Dedifferentiated amniotic fluid mesenchymal stem cell (primary cell): ENCODE measurements around the gene BTF3L4.
"Not testable (repeated sequence)": the region's sequence is repeated elsewhere in the genome, so short reads cannot be mapped to it uniquely, and the experiment has no call there.

ENCODE experiments used
- DNase-seq: peaks from one replicate; pipeline ENCODE4 v3.0.0-alpha.2; 2016; ENCODE audit errors: extremely low spot score

The BTF3L4 gene

DNA sequence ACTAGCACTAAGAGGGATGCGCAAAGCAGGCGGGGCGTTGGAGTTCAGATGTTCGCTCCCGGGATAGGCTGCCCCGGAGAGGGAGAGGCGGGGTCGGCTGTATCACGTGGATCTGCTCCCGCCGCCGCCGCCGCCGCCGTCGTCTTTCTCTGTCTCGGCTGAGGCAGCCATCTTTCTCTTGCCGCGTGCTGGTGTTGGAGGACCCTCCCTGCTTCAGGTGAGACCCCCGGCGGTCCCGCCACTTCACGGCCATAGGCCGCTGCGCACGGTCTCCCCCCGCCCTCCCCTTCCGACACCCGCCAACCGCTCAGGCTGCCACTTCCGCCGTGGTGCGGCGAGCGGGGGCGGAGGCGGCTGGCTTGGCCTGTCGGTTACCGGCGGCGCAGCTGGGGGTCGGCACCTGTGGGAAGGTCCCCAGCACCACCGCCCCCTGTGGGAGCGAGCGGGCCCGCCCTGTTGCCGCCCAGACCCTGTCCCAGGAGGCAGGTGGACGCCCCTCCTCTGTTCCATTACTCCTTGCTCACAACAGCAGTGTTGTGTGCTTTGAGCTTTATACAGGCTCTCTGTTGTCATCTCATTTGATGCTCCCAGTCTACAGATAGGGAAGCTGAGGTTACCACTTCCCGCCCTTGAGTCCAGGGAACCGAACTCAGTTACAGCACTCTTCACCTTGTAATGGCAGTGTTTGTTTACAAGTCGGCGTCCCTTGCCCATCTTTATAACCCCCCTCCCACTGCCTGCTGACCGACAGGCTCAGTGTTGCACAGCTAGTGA is at the start of gene BTF3L4:
Gene BTF3L4, plus strand, starts transcription at position 133 of the 774 bp plus-strand sequence. CDS start 3,553 bp downstream, outside the sequence.
- peak; percentile 93 for DNase-seq

DNA sequence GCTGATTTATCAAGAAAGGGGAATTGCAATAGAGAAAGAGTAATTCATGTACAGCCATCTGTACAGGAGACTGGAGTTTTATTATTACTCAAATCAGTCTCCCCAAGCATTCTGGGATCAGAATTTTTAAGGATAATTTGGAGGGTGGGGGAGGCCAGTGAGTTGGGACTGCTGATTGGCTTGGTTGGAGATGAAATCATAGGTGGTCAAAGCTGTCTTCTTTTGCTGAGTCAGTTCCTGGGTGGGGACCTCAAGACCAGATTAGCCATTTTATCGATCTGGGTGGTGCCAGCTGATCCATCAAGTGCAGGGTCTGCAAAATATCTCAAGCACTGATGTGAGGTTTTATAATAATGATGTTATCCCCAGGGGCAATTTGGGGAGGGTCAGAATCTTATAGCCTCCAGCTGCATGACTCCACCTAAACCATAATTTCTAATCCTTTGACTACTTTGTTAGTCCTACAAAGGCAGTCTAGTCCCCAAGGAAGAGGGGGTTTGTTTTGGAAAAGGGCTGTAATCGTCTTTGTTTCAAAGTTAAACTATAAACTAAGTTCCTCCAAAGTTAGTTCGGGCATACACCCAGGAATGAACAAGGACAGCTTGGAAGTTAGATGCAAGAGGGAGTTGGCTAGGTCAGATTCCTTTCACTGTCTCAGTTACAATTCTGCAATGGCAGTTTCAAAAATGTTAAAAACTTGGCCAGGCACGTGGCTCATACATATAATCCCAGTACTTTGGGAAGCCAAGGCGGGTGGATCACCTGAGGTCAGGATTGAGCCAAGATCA is 48.7 kb upstream of the BTF3L4 start:
- DNase-seq, result peak; percentile 38

DNA sequence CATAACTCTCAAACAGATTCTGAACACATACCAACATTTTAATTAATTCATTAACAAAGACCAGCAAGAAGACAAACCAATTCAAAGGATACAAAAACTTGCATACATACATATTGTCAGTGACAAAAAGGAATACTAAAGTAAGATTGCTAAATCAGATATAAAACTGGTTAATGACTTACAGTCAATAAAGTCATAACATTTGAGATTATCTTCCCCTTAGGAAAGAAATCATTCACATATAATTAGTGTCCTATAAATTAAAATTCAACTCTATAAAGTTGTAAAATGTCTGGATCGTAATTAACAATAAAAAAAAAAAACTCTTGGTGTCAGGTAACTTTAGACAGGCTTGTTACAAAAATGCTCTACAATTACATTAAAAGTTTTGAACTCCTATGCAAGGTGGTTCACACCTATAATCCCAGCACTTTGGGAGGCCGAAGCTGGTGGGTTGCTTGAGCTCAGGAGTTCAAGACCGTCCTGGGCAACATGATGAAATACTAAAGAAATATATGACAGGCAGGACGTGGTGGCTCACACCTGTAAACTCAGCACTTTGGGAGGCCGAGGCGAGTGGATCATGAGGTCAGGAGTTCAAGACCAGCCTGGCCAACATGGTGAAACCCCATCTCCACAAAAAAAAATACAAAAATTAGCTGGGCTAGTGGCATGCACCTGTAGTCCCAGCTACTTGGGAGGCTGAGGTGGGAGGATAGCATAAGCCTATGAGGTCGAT is 47.9 kb upstream of the BTF3L4 start:
- DNase-seq, result no peak

DNA sequence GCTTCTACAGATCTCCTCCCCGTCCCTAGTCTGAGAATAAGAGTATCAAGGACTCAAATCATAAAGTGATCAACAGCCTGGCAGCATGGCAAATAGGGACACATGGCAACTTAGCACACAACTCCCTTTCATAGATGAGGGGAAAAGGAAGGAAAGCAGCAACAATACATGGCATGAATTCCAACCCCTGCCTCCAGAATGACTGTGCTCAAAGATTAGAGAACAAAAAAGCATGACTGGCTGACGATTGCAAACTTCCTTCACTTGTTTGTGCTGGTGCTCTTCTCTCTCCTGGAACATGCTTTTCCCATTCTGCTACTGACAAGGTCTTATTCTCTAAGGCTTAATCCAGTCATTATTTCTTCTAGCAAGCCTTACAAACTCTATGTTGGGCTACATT is 34.0 kb upstream of the BTF3L4 start:
- DNase-seq, result no peak

DNA sequence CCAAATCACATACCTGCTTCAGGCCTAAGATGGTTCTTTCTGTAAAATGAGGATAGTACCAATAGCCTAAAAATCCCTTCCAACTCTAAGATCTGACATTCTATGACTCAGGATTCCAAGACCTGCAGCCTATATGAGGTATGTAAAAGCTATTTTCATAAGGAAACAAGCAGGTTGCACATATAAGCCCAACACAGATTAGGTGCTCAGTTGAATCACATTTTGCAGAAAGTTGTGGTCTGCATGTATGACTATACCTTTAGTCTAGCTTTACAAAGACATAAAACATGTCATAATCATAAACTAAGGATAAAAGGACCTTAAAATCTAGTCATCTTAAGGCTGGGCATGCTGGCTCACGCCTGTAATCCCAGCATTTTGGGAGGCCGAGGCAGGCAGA is 29.8 kb upstream of the BTF3L4 start:
- no peak for DNase-seq

DNA sequence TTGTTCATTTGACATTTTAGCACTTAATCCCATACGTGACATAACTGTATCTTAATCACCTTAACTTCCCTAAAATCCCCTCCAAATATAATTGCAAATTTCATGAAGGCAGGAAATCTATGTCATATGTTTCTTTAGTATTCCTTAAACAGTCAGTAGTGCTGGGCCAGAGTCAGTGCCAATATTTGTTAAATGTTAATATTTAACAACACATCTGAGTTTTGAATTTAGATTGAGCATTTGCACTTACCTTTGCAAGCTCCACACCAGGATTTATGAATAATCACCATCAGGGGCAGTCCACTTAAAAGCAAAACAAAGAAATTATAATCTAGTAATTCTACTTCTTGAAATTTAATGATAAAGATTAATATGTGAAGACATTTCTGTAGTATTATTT is 27.8 kb upstream of the BTF3L4 start:
- no peak for DNase-seq

DNA sequence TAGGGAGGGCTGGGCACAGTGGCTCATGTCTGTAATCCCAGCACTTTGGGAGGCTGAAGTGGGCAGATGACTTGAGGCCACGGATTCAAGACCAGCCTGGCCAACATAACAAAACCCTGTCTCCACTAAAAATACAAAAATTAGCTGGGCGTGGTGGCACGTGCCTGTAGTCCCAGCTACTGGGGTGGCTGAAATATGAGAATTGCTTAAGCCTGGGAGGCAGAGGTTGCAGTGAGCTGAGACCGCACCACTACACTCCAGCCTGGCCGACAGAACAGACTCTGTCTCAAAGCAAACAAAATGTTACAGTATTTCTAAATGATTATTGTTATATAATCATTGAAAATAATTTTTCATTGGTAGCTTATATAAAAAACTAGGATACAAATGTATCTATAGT is 27.3 kb upstream of the BTF3L4 start:
- DNase-seq, result not testable (repeated sequence)

DNA sequence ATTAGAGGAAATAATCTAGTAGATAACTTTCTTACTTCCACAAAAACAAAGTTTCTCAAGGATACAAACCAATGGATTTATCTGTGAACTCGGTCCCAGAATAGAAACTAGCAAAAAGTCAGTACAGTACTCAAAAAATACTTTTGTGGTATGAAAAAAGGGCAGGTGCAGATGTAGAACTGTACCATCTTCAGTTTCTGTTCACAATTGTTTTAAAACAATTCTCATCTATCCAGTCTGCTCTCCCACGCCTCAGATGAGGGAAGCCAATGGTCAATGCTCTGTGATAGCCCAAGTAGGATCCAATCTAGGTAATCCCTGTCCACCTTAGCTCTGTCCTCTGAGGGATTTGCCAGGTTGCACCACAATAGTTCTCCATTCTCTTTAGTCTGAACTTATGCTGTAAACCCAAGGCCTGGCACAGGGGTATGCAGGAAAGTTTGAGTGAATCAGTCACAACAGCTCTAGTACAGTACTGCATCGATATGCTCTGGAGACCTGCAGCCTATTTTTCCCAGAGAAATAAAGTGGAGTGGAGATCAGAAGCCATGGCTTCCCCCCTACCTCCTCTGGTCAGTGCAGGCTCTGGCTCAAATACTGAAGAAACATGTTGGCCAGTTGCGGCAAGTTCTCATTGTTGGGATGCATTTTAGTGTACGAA is 23.8 kb upstream of the BTF3L4 start:
- DNase-seq, result no peak

DNA sequence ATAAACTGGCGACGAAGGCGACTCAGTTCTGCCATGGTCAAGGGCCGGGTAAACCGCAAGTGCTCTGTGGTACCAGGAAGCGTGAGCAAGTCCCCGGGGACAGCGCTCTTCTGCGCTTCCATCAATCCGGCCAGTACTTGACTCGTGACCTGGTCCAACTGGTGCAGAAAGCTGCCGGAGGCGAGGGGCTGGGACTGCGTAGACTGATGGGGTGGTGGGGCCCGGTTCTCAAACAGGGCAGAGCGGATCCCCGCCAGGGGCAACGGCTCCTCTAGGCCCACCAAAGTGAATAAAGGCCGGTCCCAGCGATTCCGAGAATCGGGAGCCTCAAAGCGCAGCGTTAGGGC is 23.3 kb upstream of the BTF3L4 start:
- DNase-seq, result no peak

DNA sequence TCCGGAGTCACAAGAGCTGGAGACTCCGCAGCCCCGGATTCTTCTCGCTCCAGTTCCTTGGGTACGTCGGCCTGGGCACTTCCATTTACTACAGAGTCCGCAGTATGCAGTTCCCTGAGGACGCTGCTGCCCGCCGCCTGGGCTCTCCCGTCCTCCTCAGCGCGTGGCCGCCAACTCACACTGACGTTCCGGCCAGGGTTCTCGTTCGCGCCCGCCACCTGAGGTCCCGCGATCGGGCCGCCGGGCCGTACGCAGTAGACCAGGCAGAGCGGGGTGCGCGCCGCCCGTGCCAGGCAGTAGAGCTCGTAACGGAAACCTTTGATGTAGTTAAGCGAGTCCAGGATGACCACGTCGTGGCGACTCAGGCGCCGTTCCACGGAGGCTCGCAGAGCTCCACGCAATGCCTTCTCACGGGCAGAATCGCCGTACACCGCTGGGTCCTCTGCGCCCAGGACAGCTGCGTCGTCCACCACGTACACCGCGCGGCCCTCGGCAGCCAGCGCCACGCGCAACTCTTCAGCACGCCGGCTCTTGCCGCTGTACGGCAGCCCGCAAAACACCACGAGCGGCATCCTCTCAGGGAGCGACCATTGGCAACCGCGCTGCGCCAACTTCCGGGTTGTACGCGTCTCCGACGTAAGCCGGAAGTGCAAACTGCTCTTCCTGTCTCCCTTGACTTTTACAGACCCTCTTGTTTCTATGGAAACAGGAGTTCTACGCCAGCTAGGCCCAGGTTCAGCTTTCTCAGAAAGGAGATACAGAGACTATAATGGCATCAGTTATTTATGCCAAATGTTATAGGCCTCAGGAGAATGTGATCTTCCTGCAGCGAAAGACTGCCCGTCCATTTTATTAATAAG is 22.7 kb upstream of the BTF3L4 start, which contains the start of gene KTI12:
Gene KTI12, minus strand, starts transcription at position 621 of the 860 bp plus-strand sequence. Its CDS starts 49 bp downstream, at position 572.
- peak; percentile 90 for DNase-seq

DNA sequence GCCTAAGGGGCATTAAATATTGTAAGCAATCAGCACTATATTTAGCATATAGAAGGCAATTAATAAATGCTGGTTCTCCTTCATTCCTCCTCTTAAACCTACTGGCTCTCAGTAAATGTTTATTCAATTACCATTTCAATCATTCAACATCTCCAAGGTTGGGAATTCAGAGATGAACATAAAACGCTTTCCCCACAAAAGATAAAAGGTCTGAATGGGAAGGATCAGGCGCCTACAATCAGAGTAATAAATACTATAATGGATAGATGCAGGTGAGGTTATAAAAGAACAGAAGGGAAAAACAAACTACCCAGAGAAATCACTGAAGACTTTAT is 22.1 kb upstream of the BTF3L4 start:
- DNase-seq, result no peak

DNA sequence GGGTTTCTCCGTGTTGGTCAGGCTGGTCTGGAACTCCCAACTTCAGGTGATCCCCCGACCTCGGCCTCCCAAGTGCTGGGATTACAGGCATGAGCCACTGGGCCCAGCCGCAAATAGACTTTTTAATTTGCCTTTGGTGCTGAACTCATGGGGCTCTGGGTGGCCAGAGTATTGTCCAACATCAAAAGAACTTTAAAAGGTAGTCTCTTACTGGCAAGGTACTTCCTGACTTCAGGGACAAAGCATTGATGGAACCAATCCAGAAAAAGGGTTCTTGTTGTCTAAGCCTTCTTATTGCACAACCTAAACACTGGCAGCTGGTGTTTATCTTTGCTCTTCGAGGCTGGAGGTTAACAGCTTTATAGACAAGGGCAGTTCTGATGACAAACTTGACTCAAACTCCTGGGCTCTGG is 18.7 kb upstream of the BTF3L4 start:
- DNase-seq, result no peak

DNA sequence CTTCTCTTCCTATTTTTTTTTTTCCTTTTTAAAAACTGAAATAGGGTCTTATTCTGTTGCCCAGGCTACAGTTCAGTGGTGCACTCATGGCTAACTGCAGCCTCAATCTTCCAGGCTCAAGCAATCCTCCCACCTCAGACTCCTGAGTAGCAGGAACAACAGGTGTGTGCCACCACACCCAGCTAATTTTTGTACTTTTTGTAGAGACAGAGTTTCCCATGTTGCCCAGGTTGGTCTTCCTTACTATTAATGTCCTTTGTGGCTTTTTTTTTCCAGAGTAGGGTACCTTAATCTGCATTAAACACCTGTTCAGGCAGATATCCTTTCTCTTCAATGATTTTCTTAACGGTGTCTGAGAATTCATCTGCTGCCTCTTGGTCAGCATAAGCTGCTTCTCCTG is 18.2 kb upstream of the BTF3L4 start:
- no peak for DNase-seq

DNA sequence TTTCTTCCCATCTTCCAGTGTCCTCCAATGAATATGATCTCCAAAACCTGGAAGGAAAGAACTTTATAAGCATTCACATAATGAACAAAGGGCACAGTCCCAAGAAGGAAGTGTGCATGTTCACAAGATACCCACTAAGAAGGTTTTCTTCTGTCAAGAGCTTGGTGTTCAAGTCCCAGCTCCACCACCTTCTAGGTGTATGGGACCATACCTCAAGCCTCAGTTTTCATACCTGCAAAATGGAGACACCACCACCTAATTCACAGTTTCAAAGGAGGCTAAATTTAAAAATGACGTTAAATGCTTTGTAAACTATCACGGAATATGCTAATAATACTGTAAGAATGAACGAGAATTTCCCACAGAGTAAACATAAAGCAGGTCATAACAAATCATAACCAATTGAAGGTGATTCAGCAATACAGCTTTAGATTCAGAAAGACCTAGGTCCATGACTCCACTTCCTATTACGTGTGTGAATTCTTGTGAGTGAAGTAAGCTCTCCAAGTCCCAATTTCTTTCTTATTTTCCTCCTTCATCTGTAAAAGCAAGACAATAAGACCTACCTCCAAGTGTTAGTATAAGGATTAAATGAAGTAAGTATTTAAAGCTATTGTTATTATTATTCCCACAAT is 14.4 kb upstream of the BTF3L4 start:
- no peak for DNase-seq

DNA sequence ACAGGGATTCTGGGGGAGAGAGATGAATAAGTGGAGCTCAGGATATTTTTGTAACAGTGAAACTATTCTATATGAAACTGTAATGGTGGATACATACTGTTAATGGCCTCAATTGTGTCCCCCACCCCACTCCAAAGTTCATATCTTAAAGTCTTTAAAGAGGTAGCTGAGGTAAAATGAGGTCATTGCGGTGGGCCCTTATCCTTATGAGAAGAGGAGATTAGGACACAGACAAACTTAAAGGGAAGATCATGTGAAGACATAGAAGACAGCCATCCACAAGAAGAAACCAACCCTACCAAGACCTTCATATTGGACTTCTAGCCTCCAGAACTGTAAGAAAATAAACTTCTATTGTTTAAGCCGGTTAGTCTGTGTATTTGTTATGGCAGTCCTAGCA is 10.9 kb upstream of the BTF3L4 start:
- DNase-seq, result no peak

DNA sequence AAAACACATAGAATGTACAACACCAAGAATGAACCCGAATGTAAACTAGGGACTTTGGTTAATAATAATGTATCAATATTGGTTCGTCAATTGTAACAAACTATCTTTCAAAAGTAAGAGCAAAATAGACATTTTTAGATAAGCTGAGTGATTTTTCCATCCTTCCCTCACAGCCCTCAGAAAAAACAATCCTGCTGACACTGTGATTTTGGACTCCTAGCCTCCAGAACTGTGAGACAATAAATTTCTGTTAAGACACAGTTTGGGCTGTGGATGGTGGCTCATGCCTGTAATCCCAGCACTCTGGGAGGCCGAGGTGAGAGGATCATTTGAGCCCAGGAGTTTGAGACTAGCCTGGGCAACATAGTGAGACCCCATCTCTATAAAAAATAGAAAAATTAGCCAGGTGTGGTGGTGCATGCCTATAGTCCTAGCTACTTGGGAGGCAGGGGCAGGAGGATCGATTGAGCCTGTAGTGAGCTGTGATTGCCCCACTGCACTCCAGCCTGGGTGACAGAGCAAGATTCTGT is 10.4 kb upstream of the BTF3L4 start:
- DNase-seq, result not testable (repeated sequence)

DNA sequence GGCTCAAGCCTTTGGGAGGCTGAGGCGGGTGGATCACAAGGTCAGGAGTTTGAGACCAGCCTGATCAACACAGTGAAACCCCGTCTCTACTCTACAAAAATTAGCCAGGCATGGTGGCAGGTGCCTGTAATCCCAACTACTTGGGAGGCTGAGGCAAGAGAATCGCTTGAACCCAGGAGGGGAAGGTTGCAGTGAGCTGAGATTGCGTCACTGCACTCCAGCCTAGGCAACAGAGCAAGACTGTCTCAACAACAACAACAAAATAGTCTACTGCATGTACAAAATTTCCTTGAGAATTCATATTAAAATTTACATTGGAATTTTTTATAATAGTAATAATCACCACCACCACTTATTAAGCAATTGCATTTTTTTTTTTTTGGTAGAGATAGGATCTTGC is 6.8 kb upstream of the BTF3L4 start:
- not testable (repeated sequence) for DNase-seq

DNA sequence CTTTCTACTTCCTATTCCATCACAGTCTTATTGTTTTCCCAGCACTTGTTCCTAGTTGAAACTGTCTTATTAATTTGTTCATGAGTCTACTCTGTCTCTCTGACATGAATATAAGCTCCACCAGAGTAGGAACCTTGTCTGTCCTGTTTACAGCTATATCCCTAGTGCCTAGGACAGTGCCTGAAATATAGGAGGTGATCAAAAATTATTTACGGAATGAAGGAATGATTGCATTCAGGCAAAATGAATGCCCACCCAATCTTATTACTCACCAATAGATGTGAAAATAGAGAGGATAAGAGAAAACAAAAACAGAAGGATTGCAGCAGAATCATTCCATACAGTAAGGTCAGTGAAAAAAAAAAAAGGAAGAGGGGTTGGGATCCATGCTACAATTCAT is 2.2 kb upstream of the BTF3L4 start:
- DNase-seq, result no peak

DNA sequence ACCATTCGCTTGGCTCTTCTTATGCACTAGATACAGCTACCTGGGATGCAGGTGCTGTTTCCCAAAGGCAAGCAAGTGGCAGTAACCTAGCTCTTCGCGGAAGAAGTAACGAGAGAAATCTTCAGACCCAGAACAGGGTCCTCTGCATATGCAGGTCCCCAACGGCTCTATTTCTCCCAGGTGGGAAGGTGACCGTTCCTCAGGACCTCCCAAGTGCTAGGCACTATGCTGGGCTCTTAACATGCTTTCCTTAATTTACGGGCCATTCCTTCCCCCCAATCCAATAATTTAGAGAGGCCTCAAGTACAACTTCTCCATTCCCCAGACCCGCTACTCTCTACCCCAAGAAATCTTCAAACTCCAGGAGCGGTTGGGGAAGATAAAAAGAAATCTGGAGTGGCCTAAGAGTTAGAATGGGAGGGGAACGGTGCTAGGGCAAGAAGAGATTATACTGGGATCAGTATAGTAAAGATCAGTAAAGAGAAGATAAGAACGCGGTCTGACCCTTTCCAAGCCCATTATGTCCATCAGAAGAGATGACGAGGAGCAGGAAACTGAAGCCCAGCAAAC is 1.5 kb upstream of the BTF3L4 start:
- no peak for DNase-seq
